HepG2 (cell line): ENCODE data around the gene EFCAB8. TPM values are rescaled to one million over a fixed set of nuclear protein-coding genes. Genes with fewer than 3 reads are reported as not detected.
A peak's percentile ranks its signal among the peaks of the same experiment; 100 is the strongest.

Experiments
- ATAC-seq: fragments of 200-7000 bp; cut with Tn5 transposase; 3 replicates; pipeline ENCODE4 v1.9.1; 2020; ENCODE audit warnings: mild to moderate bottlenecking, moderate library complexity
- BruUV-seq: library from RNA; stranded (reverse); fragments of 400-500 nt; replicated peaks from 2 replicates; lab custom pipeline; 2021; lab: Mats Ljungman, UMichigan
- CTCF ChIA-PET: fragments of 300-600 bp; formaldehyde crosslinking; extraction: SDS; loops from one replicate; lab custom pipeline; 2021; ENCODE audit warnings: low total read pairs, inconsistent platforms, low intra/inter-chr PET ratio; lab: Yijun Ruan, JAX
- POLR2A ChIA-PET: fragments of 350-600 bp; sonication (Branson Sonifier 250); formaldehyde crosslinking; loops from one replicate; lab custom pipeline; 2020; ENCODE audit warnings: antibody characterized with exemption, inconsistent platforms; lab: Yijun Ruan, JAX
- DNase-seq: peaks from one replicate; pipeline ENCODE4 v3.0.0-alpha.2; 2015; ENCODE audit warnings: low spot score
- FAIRE-seq: peaks from 3 replicates; lab custom pipeline; 2011; peaks lifted over from hg19 to GRCh38; lab: Jason Lieb, UNC
- H2AFZ ChIP-seq: one replicate; pipeline ENCODE4 v1.6.1; 2011; ENCODE audit warnings: low read length, inconsistent platforms
- H3K27ac ChIP-seq: fragments of 300-600 bp; 3 replicates; pipeline ENCODE4 v1.8.0; 2011; ENCODE audit warnings: mixed run types, mild to moderate bottlenecking, mixed read lengths, low read length, inconsistent platforms; ENCODE audit not compliant: insufficient read depth; ENCODE audit errors: extremely low read length
- H3K27me3 ChIP-seq, 2 experiments: fragments of 200-600 bp in 1 of 2; 2 replicates in 1 of 2; 3 replicates in 1 of 2; pipeline versions ENCODE4 v1.6.0 to v1.8.0; 2011; ENCODE audit warnings: low read length in 2 of 2, mild to moderate bottlenecking in 2 of 2, moderate library complexity in 2 of 2, inconsistent platforms in 1 of 2; ENCODE audit not compliant: insufficient read depth in 2 of 2, control insufficient read depth in 1 of 2
- H3K36me3 ChIP-seq, 2 experiments: fragments of 200-600 bp in 1 of 2; replicated peaks in 1 of 2; 2 replicates in 1 of 2; 3 replicates in 1 of 2; pipeline versions ENCODE4 v1.5.1 to v1.8.0; 2011; ENCODE audit warnings: low read length in 2 of 2, inconsistent platforms in 1 of 2; ENCODE audit not compliant: insufficient read depth in 2 of 2, control insufficient read depth in 1 of 2
- H3K4me1 ChIP-seq: 2 replicates; pipeline ENCODE4 v1.5.1; 2012; ENCODE audit warnings: low read length, inconsistent platforms; ENCODE audit not compliant: insufficient read depth
- H3K4me2 ChIP-seq: 2 replicates; pipeline ENCODE4 v1.6.0; 2011; ENCODE audit warnings: low read depth, low read length, inconsistent platforms
- H3K4me3 ChIP-seq, 3 experiments: fragments of 200-600 bp in 1 of 3; sonication (generic), shearing (Covaris generic) in 1 of 3; replicated peaks in 1 of 3; 2 replicates each; pipeline ENCODE4 v1.5.1; 2011 to 2016; ENCODE audit warnings: low read length in 3 of 3, inconsistent platforms in 2 of 3, low read depth in 2 of 3, mild to moderate bottlenecking in 2 of 3, control low read depth in 1 of 3, mixed read lengths in 1 of 3; ENCODE audit not compliant: insufficient read depth in 1 of 3
- H3K79me2 ChIP-seq: one replicate; pipeline ENCODE4 v1.6.1; 2011; ENCODE audit warnings: low read length, inconsistent platforms; ENCODE audit not compliant: insufficient read depth
- H3K9ac ChIP-seq: 2 replicates; pipeline ENCODE4 v1.6.0; 2011; ENCODE audit warnings: mild to moderate bottlenecking, low read depth, low read length, inconsistent platforms; ENCODE audit not compliant: insufficient read depth
- H3K9me3 ChIP-seq: 2 replicates; pipeline ENCODE4 v1.5.1; 2012; ENCODE audit warnings: mild to moderate bottlenecking, low read length
- H4K20me1 ChIP-seq: 2 replicates; pipeline ENCODE4 v1.6.0; 2011; ENCODE audit warnings: inconsistent platforms, mild to moderate bottlenecking, low read length, moderate library complexity; ENCODE audit not compliant: insufficient read depth
- ADNP ChIP-seq: sonication (generic); formaldehyde crosslinking; IDR thresholded peaks from 2 replicates; pipeline ENCODE4 v1.4.0; 2020; ENCODE audit warnings: missing genetic modification reagents
- AKAP8 ChIP-seq: sonication (generic); formaldehyde crosslinking; IDR thresholded peaks from 2 replicates; pipeline ENCODE4 v1.5.1; 2020; ENCODE audit warnings: mild to moderate bottlenecking, missing genetic modification reagents
- CBX5 ChIP-seq: sonication (generic); formaldehyde crosslinking; IDR thresholded peaks from 2 replicates; pipeline ENCODE4 v1.4.0; 2020; ENCODE audit warnings: missing genetic modification reagents, borderline replicate concordance
- EED ChIP-seq: sonication (generic); formaldehyde crosslinking; IDR thresholded peaks from 2 replicates; pipeline ENCODE4 v1.5.0; 2020; ENCODE audit warnings: mild to moderate bottlenecking, missing genetic modification reagents
- HMG20B ChIP-seq: conservative IDR thresholded peaks from 2 replicates; pipeline ENCODE4 v1.6.1; 2016; ENCODE audit warnings: missing genetic modification reagents, missing compliant biosample characterization
- HNRNPH1 ChIP-seq: fragments of 200-400 bp; formaldehyde crosslinking; optimal IDR thresholded peaks from 2 replicates; pipeline ENCODE3; 2017; ENCODE audit warnings: mild to moderate bottlenecking, low read depth, low read length
- KLF11 ChIP-seq: IDR thresholded peaks from 2 replicates; pipeline ENCODE4 v1.6.1; 2016; ENCODE audit warnings: missing compliant biosample characterization
- MLX ChIP-seq: IDR thresholded peaks from 2 replicates; pipeline ENCODE4 v1.6.1; 2016
- MTF2 ChIP-seq: sonication (generic); formaldehyde crosslinking; IDR thresholded peaks from 2 replicates; pipeline ENCODE4 v1.5.0; 2020; ENCODE audit warnings: missing genetic modification reagents, borderline replicate concordance
- PRPF4 ChIP-seq: fragments of 200-400 bp; formaldehyde crosslinking; IDR thresholded peaks from 2 replicates; pipeline ENCODE4 v1.6.1; 2016; ENCODE audit warnings: low read length, low read depth; ENCODE audit not compliant: poor library complexity, severe bottlenecking
- THAP7 ChIP-seq: sonication (generic); formaldehyde crosslinking; IDR thresholded peaks from 2 replicates; pipeline ENCODE4 v1.8.1; 2023; ENCODE audit warnings: mild to moderate bottlenecking, missing genetic modification reagents
- TRIM24 ChIP-seq: sonication (generic); formaldehyde crosslinking; IDR thresholded peaks from 2 replicates; pipeline ENCODE4 v1.8.0; 2022; ENCODE audit warnings: mild to moderate bottlenecking, missing genetic modification reagents
- U2AF1 ChIP-seq: fragments of 200-400 bp; formaldehyde crosslinking; optimal IDR thresholded peaks from 2 replicates; pipeline ENCODE3; 2017; ENCODE audit warnings: mild to moderate bottlenecking, low read depth, low read length
- ZBTB38 ChIP-seq: sonication (generic); formaldehyde crosslinking; IDR thresholded peaks from 2 replicates; pipeline ENCODE4 v1.5.1; 2020; ENCODE audit warnings: mild to moderate bottlenecking, missing genetic modification reagents
- ZNF331 ChIP-seq: sonication (generic); formaldehyde crosslinking; IDR thresholded peaks from 2 replicates; pipeline ENCODE4 v1.4.0; 2020; ENCODE audit warnings: missing genetic modification reagents
- ZNF616 ChIP-seq: sonication (generic); formaldehyde crosslinking; IDR thresholded peaks from 2 replicates; pipeline ENCODE4 v1.5.0; 2020; ENCODE audit warnings: low read depth, mild to moderate bottlenecking, missing genetic modification reagents
- ZNF761 ChIP-seq: sonication (generic); formaldehyde crosslinking; conservative IDR thresholded peaks from 2 replicates; pipeline ENCODE4 v1.4.0; 2020; ENCODE audit warnings: mild to moderate bottlenecking, missing genetic modification reagents
- ZNF839 ChIP-seq: sonication (generic); formaldehyde crosslinking; IDR thresholded peaks from 2 replicates; pipeline ENCODE4 v1.4.0; 2020; ENCODE audit warnings: missing genetic modification reagents, mild to moderate bottlenecking, borderline replicate concordance
- WGBS: methylation state at CpG from one replicate; pipeline ENCODE4 v1.1.6; 2017; ENCODE audit warnings: low lambda C conversion rate; 5-methylcytosine and 5-hydroxymethylcytosine counted together
- in situ Hi-C: cut with HindIII; loops from 2 replicates; pipeline ENCODE4 v1.10.0; 2017; ENCODE audit warnings: low pct_unique_long_range_greater_than_20kb; ENCODE audit not compliant: extremely low pct_ligation_motif_present
- intact Hi-C: fragments of 100-400 bp; cut with micrococcal nuclease; formaldehyde crosslinking; loops from one replicate; pipeline ENCODE4 v1.10.0; 2022; ENCODE audit not compliant: unreplicated experiment
- polyA plus RNA-seq, 8 experiments: library from polyadenylated mRNA; depleted of rRNA in 3 of 8; stranded (reverse) in 7 of 8; unstranded in 1 of 8; fragments of >200 nt; fragmentation: Illumina TruSeq in 4 of 8; extraction: Trizol in 4 of 8; gene quantifications; 2 replicates each; pipeline versions ENCODE4 v1.2.1 to v1.2.3, GENCODE V29; 2011 to 2016; ENCODE audit warnings: low read depth in 4 of 8, missing spikeins in 1 of 8, mixed read lengths in 1 of 8; ENCODE audit not compliant: insufficient read depth in 1 of 8
- total RNA-seq, 5 experiments: library from RNA; depleted of rRNA; stranded (reverse); fragments of >200 nt; fragmentation: Illumina TruSeq; extraction: Trizol; gene quantifications; 2 replicates each; pipeline ENCODE4 v1.2.3, GENCODE V29; 2016; ENCODE audit warnings: low read depth in 1 of 5
- TF ChIP-seq, protein P1 (sequence below): sonication (generic); formaldehyde crosslinking; IDR thresholded peaks from 2 replicates; pipeline ENCODE4 v1.4.0; 2020; ENCODE audit warnings: mild to moderate bottlenecking, missing genetic modification reagents, borderline replicate concordance

EFCAB8 gene
- total and polyA plus RNA-seq, 2 of the 13 experiments (the other 11 are each of a cell fraction or from before 2014, with no cell fraction given): 0.15 to 0.22 TPM

- TF ChIP-seq, protein P1, sequence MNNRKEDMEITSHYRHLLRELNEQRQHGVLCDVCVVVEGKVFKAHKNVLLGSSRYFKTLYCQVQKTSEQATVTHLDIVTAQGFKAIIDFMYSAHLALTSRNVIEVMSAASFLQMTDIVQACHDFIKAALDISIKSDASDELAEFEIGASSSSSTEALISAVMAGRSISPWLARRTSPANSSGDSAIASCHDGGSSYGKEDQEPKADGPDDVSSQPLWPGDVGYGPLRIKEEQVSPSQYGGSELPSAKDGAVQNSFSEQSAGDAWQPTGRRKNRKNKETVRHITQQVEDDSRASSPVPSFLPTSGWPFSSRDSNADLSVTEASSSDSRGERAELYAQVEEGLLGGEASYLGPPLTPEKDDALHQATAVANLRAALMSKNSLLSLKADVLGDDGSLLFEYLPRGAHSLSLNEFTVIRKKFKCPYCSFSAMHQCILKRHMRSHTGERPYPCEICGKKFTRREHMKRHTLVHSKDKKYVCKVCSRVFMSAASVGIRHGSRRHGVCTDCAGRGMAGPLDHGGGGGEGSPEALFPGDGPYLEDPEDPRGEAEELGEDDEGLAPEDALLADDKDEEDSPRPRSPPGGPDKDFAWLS: 0 out of 2 replicates have a peak, but pooled peaks have one; percentile 20
- TF ChIP-seq ZNF616 (CRISPR knock-in tag): no peak
- TF ChIP-seq AKAP8 (CRISPR knock-in tag): 0 out of 2 replicates have a peak, but pooled peaks have one; percentile 57
Measured at GRCh38 chr20:33005132-33005566, 146.4 kb downstream of the EFCAB8 start (continued).

DNA sequence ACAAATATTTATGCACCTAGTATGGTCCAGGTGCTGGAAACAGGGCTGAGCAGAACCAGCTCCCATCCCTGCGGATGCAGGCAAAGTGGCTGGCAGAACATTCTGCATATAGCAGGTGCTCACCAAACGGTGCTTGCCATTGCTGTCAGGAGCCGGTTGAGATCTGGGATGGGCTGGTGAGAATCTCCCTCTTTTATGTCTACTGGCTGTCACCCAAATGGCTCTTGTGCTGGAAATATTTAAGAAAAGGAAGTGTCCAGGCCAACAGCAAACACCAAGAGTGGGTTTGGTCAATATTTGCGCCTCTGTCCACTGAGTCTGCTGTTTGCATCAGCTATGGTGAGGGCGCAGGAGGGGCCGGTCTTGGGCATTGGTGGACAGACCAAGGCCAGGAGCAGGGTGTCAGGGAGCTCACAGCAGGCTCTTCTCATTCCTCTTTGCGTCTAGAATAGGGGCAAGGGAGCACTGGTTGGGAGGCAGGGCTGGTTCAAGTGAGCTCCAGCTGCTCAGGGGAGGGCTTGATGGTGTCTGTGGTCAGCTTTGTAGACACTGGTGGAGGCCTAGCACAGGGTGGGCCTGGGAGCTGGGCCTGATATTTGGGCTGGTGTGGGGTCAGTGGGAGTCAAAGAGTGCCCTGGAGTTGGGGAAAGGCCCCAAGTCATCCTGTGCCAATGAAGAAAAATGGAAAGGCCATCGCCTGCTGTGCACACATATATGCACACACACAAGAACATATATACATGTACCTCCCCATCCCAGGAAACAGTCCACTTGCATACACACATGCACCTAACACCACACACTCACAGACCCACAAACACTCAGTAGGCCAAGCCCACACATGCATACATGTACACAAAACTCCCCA is 147.4 kb downstream of the EFCAB8 start:
- Histone ChIP-seq H3K9me3 (no peaks in the 10 kb centered on the region), H2AFZ (no peak overlapping the region), H3K27me3 (peaks cover 0 to 2% of the 10 kb centered on the region in 2 experiments; a peak in 1 of 5 replicates), H3K4me1 (peaks cover 86% of the 10 kb centered on the region), H3K36me3 (peaks cover 7 to 13% of the 10 kb centered on the region in 2 experiments), H3K27ac (peak overlapping the region; percentile 90), H4K20me1 (no peaks in the 10 kb centered on the region), H3K4me2 (peak overlapping the region; percentile 91), H3K79me2 (peaks cover 37% of the 10 kb centered on the region), H3K4me3 (peak overlapping the region in 1 of 3 experiments; percentile 79; a peak in 2 of 6 replicates), H3K9ac (peak overlapping the region; percentile 87)
- in situ Hi-C loops (no loop called here), intact Hi-C loops (loop anchor here (1.0 to 10.0 kb wide), 3 partner anchors 36 to 211 kb away; no protein-coding TSS in a partner anchor)
- POLR2A ChIA-PET: interaction anchor here (0.9 to 2.8 kb wide), 4 partner anchors 10 to 37 kb away, joined by 3 to 16 read pairs (median 8); no protein-coding TSS in a partner anchor
- CTCF ChIA-PET: interaction anchor here (1.3 to 2.3 kb wide), 5 partner anchors 10 to 216 kb away, joined by 3 to 11 read pairs (median 6); no protein-coding TSS in a partner anchor
- no TSS peak for BruUV-seq
- DNase-seq (peak; percentile 95), FAIRE-seq (peak; percentile 54), ATAC-seq (peak; percentile 38)
- whole genome bisulfite sequencing: 16% methylated on average over 8 of the region's 8 CpGs
- TF ChIP-seq THAP7: no peak
- TF ChIP-seq CBX5 (CRISPR knock-in tag): peak; percentile 99
- peak; percentile 92 for TF ChIP-seq MLX (CRISPR knock-in tag)
- peak; percentile 39 for TF ChIP-seq MTF2
- TF ChIP-seq KLF11: 0 out of 2 replicates have a peak, but pooled peaks have one; percentile 38
- peak; percentile 96 for TF ChIP-seq ZNF331 (CRISPR knock-in tag)
- no peak for TF ChIP-seq ADNP (CRISPR knock-in tag)
- TF ChIP-seq EED (CRISPR knock-in tag): peak; percentile 19; the same call in 1 of the 2 replicates
- peak; percentile 70; the same call in 1 of the 2 replicates for TF ChIP-seq TRIM24 (CRISPR knock-in tag)
- TF ChIP-seq HMG20B (CRISPR knock-in tag): peak; percentile 92
- TF ChIP-seq U2AF1: peak; percentile 56
- TF ChIP-seq ZBTB38 (CRISPR knock-in tag): peak; percentile 63
- TF ChIP-seq ZNF761 (CRISPR knock-in tag): 0 out of 2 replicates have a peak, but pooled peaks have one; percentile 74
- no peak for TF ChIP-seq PRPF4
- TF ChIP-seq ZNF839: no peak
- peak; percentile 79 for TF ChIP-seq HNRNPH1
